HG02759 (cell line): ENCODE measurements around the gene LRBA.

ENCODE experiments used
- ATAC-seq: cut with Tn5 transposase; IDR thresholded peaks from one replicate; pipeline ENCODE4 v1.9.1; 2021; ENCODE audit warnings: mild to moderate bottlenecking, moderate library complexity; ENCODE audit not compliant: unreplicated experiment

Gene LRBA

DNA sequence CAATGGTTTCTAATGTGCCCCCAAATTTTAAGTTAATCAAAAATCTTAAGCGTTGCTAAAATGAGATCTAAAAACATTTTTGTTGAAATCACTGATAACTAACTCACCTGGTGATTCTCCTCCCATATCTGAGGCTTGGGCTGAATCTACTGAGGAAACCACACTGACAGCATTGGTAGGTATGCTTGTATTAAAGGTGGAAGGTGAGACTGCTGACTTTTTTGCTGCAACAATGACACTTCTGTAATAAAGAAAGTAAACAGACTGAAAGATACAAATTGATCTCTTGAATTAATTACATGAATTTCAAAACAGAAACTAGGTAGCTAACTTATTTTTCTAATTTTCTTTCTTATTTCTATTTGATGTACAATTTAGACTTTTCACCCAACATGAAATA, 198.1 kb downstream of the LRBA start:
- ATAC-seq = no peak

DNA sequence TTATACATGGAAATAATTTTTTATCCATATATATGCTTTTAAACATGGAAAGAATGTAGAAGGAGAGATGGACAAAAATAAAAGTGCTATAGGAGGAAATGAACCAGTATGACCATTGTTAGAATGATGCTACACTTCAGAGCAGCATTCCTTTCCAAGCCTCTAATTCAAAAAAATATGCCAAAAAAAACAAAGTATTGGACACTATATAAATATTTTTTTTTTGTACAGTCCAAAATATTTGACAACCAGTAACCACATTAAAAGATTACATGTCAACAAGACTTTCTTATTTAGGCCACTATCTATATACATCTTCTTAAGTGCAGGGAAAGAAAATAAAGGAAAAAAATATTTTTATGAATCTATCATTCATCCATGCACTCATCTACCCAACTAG, 198.6 kb downstream of the LRBA start:
- no peak for ATAC-seq

DNA sequence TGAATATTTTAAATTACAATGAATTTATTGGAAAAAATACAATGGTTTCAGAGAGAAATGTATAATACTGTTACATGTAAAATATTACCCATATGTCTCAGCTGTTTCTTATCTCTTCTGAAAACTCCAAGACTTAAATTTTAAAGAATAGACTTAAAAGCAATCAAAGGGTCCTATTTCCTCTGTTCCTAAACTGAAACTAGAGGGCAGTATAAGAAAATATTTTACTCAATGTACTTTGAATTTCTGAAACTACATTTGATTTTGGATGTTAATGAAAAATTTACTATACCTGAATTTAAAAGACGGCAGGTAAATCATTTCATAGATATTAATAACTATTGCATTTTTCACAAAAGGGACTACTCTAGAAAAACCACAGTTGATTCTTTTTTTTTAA, 200.2 kb downstream of the LRBA start:
- no peak for ATAC-seq

DNA sequence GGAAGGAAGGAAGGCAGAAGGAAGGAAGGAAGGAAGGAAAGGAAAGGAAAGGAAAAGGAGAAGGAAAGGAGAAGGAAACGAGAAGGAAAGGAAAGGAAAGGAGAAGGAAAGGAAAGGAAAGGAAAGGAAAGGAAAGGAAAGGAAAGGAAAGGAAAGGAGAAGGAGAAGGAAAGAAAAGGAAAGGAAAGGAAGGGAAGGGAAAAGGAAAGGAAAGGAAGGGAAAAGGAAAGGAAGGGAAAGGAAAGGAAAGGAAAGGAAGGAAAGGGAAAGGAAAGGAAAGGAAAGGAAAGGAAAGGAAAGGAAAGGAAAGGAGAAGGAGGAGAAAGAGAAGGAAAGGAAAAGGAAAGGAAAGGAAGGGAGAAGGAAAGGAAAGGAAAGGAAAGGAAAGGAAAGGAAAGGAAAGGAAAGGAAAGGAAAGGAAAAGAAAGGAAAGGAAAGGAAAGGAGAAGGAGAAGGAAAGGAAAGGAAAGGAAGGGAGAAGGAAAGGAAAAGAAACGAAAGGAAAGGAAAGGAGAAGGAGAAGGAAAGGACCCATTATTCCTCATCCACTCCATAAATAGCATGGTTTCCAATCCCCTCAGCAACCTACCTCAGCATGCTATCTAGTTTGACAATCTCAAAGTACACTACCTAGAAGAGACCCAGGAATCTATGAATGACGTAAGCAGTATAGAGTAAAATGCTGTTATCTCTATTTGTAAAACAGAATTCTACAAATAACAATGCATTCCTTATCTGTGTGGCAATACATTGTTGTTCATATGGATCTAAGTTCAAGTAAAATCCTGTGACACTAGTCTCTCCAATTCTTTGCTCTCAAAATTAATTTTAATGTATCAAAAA, 209.7 kb downstream of the LRBA start:
- ATAC-seq = no peak

DNA sequence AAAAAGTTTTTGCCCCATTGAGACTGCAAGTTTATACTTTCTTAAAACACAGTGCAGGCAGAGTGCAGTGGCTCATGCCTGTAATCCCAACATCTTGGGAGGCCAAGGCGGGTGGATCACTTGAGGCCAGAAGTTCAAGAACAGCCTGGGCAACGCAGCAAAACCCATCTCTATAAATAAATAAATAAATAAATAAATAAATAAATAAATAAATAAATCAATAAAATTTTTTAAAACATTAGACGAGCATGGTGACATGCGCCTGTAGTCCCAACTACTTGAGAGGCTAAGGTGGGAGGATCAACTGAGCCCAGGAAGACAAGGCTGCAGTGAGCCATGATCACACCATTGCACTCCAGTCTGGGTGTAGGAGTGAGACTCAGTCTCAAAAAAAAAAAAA, 213.3 kb downstream of the LRBA start:
- no peak for ATAC-seq

DNA sequence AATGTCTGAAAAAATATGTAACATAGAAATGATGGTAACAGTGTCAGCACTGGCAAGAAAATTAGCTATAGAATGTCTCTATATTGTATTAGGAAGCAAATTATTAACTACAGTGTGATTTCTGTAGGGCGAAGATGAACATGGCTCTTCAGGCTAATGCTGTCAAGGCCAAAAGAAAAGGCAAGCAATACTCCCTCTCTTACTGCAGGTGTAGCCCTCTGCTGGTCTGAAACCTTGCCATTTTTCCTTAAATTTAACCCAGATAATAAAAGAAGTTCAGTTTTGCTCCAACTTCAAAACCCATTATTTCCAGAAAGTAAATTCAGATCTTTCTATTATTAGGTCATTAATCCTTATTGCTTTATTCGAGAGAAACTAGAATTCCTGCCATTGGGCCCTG, 215.9 kb downstream of the LRBA start:
- no peak for ATAC-seq

DNA sequence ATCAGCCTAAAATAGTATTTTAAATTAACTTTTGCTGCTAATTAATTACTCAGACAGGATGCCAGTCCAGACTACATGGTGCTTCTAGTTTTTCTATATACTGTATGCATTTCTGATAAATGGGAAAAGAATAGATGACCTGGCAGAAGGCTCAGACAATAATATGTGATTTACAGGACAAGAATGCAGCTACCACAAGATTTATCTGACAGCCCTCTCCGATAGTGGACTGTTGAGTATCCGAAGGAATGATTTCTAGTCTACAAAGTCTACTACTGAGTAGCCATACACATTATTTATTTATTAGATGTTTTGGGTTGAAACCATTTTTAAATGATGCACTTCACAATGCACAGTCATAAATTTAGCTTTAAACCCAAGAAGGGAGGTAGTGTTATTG, 220.4 kb downstream of the LRBA start:
- no peak for ATAC-seq

DNA sequence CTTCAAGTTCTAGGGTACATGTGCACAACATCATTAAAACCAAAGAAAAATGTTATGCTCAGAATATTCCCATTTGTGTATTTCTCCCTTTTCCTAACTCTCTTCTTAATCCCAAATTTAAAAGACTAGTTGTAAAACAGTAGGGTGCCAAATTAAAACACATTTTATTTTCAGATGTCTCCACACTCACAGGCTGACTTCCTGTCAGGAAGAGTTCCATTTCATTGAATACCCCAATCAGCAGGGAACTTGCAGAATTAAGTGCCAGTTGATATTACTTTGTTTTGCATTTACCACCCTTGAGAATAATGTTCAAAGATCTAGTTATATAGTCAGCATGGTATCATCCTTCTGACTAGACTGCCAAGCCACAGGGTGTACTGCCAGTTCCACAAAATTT, 225.2 kb downstream of the LRBA start:
- no peak for ATAC-seq

DNA sequence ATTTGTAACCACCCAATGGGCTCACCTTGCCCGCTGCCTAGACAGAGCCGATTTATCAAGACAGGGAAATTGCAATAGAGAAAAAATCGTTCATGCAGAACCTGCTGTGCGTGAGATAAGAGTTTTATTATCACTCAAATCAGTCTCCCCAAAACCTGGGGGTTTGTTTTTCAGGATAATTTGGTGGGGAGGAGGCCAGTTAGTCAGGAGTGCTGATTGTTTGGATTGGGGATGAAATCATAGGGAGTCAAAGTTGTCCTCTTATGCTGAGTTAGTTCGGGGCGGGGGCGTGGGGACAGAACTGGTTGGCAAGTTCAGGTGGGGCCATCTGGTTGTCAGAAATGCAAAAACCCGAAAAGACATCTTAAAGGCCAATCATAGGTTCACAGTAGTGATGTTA, 230.1 kb downstream of the LRBA start:
- no peak for ATAC-seq

DNA sequence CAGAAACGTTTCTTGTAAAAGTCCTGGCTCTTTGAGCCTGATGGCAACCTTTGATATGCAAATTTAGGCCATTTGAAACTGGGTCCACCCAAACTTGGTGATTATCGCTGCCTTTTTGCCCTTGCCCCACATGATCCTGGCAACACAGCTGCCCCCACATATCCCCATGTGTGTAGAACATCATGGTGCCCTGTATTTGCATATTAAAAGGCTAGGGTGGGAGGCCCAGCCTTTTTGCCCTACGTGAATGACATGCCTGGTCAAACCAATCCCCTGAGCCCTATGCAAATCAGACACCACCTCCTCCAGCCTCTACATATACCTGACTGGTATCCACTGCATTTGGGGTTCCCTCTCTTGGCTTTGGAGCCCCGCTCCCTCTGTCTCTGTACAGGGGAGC, 230.8 kb downstream of the LRBA start:
- no peak for ATAC-seq

DNA sequence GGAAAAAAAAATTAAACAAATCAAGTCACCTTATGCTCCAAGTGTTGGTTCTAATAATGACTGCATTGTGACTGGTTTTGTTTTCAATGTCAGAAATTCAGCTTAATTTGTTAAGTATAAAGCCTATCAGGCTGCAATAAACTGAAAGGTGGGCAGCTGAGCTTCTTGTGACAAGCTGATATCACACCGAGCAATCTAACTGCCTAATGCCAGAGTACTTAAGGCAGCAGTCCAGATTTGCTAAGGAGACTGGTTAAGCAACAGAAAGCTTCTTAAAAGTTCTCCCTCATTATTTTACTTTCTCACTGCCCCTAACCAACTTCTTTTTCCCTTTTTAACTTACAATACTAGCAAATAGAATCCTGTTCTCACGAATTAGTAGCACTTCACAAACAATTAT, 232.2 kb downstream of the LRBA start:
- ATAC-seq = no peak

DNA sequence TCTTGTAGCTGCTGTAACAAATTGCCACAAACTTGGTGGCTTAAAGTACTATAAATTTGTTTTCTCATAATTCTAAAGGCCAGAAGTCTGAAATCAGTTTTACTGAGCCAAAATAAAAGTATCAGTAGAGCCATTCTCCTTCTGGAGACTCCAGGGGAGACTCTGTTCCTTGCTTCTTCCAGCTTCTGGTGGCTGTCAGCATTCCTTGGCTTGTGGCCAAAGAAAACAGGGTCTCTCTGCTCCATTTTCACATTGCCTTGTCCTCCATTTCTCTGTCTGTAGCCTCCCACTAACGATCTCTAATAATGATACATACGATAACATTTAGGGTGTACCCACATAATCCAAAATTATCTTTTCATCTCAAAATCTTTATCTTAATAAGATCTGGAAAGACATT, 232.8 kb downstream of the LRBA start:
- no peak for ATAC-seq

DNA sequence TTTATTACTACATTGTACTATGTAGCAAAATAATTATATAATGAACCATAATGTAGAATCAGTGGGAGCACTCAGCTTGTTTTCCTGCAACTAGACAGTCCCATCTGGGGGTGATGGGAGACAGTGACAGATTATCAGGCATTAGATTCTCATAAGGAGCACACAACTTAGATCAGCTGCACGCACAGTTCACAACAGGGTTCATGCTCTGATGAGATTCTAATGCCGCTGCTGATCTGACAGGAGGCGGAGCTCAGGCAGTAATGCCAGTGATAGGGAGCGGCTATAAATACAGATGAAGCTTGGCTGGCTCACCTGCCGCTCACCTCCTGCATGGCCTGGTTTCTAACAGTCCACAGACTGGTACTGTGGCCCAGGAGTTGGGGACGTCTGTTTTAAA, 233.9 kb downstream of the LRBA start:
- ATAC-seq = no peak

DNA sequence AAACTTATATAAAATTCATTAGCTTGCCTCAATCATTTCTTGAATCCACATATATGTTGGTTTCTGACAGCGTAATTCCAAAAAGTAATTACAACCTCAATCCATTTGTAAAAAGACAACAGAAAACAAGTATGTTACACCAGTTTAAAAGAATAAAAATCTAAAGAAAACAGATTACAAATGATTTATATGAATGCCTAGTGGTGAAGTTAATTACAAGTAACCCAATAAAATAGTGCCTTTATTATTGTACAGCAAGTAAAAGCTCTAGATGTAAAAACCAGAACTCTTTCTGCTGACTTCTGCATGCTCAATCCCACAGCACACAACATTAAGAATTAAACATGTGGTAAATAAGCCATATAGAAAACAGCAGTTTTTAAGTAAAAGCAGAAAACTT, 235.4 kb downstream of the LRBA start:
- no peak for ATAC-seq

DNA sequence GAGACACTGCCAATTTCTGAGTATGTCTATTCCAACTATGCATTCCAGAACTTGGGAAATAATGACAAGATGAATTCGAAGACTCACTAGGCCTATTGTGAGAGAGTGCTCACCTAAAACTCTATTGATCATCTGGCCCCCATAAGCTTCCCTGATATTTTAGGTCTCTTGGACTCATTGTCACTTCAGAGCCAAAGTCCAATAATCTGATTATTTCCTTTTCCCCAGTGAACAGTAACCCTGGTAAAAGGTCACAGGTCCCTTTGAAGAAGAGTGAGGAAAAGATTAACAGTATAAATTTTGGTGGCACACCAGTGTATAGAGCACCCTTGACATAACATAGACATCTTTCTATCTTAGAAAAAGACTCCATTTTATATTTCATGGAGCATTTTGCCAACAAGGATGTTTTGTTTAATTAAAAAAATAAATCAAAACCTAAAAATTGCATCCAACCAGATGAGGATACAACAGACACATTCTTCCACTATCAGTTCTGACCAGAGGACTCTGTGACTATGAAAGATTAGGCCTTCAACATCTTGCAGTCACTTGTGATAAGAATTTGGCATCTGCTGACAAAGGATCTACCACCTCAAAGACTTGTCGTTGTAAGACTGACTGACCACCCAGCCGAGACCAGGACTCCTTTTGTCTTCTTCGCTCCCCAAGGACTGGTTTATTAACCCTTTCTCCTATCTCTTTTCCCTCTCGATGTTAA, 241.2 kb downstream of the LRBA start:
- ATAC-seq = no peak

DNA sequence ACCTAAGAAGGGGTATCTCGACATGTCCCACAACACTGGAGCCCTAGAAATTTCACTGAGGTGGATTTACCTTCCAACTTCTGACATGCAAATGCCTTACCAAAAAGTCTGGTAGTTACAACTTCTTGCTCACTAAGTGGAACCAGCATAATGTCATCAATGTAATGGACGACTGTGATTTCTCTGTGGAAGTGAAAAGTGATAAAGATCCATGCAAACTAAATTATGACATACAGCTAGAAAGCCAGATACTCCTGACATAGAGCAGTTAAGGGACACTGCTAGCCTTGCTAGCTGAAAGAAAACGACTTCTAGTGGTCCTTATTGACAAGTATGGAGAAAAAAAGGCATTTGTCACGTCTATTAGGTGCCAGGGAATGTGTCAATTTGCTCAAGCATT, 242.1 kb downstream of the LRBA start:
- ATAC-seq = no peak

DNA sequence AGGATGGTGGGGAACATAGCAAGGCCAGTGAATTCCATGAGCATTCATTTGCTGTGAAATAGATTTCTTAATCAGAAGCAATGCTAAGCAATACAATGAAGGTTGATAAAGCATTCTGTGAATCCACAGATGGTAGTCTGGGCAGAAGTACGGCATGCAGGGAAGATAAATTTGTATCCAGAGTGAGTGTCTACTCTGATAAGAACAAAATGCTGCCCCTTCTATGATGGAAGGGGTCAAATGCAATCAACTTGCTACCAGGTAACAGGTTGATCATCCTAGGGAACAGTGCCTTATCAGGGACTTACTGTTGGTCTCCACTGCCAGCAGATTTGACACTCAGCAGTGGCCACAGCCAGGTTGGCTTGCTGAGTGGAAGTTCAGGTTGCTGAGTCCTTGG, 243.7 kb downstream of the LRBA start:
- ATAC-seq = no peak

DNA sequence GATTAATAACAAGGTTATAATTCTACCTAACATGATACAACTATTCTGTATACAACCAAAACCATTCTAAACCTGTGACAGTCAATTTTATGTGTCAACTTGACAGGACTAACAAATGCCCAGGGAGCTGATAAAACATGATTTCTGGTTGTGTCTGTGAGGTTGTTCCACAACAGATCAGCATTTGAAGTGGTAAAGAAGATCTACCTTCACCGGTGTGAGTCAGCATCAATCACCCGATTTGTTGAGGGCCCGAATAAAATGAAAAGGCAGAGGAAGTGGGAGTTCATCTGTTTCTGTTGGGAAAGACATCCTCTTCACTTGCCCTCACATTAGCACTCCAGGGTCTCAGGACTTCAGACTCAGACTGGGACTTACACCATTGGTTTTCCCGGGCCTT, 245.2 kb downstream of the LRBA start:
- ATAC-seq = no peak

DNA sequence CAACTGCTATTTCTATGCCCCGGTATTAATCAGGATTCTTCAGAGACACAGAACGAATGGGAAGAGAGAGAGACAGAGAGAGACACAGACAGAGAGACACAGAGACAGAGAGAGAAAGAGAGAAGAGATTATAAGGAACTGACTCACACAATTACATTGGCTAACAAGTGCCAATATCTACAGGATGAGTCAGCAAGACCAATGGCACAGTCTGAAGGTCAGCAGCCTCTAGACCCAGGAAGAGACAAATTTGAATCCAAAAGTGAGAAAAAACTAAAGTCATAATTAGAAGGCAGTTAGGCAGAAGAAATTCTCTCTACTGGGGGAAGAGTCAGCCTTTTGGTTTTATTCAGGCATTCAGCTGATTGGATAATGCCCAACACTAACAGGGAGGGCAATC, 245.8 kb downstream of the LRBA start:
- ATAC-seq = no peak

DNA sequence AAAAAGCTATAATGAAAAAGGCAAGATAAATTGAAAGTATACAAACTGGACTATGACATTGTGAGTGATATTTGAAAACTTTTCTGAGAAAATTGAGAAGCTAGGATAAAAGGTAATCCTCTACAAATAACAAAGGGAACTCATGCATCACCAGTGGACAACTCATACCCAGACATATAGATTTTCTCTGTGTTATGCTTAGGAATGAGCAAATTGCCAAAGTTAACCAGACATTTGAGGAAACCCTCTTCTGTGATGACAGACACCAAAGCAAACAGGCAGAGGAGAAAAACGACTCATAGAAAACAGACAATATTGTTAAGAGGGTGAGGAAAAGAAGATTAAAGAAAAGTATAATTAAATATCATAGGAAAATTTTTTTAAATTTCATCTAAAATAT, 246.6 kb downstream of the LRBA start:
- ATAC-seq = no peak

DNA sequence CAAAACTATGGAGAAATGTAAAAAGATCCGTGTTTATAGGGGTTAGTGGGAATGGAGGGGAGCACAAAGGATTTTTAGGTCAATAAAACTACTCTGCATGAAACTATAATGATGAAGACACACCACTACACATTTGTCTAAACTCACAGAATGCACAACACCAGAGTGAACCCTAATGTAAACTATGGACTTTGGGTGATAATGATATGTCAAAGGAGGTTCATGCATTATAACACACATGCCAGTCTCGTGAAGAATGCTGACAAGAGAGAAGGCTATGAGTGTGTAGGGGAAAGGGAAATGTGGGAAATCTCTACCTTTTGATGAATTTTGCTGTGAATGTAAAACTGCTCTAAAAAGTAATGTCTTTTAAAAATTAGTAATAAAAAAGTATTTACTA, 249.9 kb downstream of the LRBA start:
- ATAC-seq = no peak

DNA sequence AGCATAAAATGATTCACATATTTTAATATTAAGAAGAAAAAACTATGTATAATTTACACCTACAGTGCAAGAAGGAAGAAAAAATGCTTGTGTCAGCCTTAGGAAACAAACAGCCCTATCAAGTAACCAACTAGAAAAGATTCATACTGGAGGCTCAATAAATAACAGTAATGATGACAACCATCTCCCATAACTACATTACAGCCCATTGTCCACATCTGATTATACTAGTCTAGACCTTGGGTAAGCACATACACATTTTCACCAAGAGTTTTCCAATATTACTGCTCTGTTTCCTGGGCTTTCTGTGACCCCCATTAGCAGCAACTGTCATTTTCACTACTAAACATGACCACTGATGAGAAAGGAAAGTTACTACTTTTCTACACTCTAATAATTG, 263.4 kb downstream of the LRBA start:
- no peak for ATAC-seq

DNA sequence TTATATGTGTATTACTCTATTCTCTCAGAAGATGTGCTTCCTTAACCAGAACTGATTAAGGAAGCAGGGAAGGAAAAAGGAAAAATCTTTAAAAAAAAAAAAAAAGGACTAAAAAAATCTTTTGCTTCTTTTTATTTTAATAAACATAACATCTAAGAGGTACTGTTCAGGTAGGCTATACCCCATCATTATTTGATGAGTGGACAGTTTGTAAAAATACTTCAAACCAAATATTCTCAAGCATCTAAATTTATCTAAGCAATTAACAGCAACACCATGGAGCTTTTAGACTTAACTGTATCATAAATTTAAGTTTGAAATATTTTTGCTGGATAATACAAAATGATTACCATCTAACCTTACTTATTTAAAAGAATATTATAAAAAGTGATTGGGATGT, 264.3 kb downstream of the LRBA start:
- no peak for ATAC-seq
